Effector memory CD8-positive, alpha-beta T cell (primary cell): ENCODE measurements around the gene DOCK2.

Experiments
- ATAC-seq: fragments of 150-1000 bp; cut with Tn5 transposase; replicated peaks from 2 replicates; pipeline ENCODE4 v1.10.0; 2021; ENCODE audit warnings: mild to moderate bottlenecking, moderate library complexity
- DNase-seq, 3 experiments: peaks; one replicate each; pipeline ENCODE4 v3.0.0; 2021
- H3K27ac Mint-ChIP-seq, 2 donors: one replicate each; pipeline ENCODE4 v1.8.0; 2022; ENCODE audit warnings: mild to moderate bottlenecking in 2 of 2, mixed read lengths in 2 of 2, moderate library complexity in 2 of 2
- H3K27me3 Mint-ChIP-seq, 2 donors: one replicate each; pipeline ENCODE4 v1.8.0; 2022; ENCODE audit warnings: mixed read lengths in 2 of 2
- H3K36me3 Mint-ChIP-seq: one replicate; pipeline ENCODE4 v1.8.0; 2022; ENCODE audit warnings: mild to moderate bottlenecking, moderate library complexity, mixed read lengths; ENCODE audit not compliant: insufficient read depth
- H3K4me1 Mint-ChIP-seq, 2 donors: one replicate each; pipeline ENCODE4 v1.8.0; 2022; ENCODE audit warnings: low read depth in 2 of 2, mixed read lengths in 2 of 2
- H3K4me3 Mint-ChIP-seq, 2 donors: one replicate each; pipeline ENCODE4 v1.8.0; 2022; ENCODE audit warnings: mild to moderate bottlenecking in 2 of 2, mixed read lengths in 2 of 2, moderate library complexity in 2 of 2
- H3K9me3 Mint-ChIP-seq, 2 donors: one replicate each; pipeline ENCODE4 v1.8.0; 2022; ENCODE audit warnings: mixed read lengths in 2 of 2

The DOCK2 gene

GRCh38 chr5:169875731-169876130, 238.7 kb downstream of the DOCK2 start:
- Mint-ChIP-seq H3K27ac (peak overlapping the region; percentile 14 to 65), H3K4me1 (peaks cover 16 to 44% of the 10 kb centered on the region in 2 donors), H3K27me3 (no peaks in the 10 kb centered on the region), H3K4me3 (no peak overlapping the region), H3K9me3 (no peaks in the 10 kb centered on the region), H3K36me3 (peaks cover 14% of the 10 kb centered on the region)
- ATAC-seq: no peak
- DNase-seq: no peak

DNA sequence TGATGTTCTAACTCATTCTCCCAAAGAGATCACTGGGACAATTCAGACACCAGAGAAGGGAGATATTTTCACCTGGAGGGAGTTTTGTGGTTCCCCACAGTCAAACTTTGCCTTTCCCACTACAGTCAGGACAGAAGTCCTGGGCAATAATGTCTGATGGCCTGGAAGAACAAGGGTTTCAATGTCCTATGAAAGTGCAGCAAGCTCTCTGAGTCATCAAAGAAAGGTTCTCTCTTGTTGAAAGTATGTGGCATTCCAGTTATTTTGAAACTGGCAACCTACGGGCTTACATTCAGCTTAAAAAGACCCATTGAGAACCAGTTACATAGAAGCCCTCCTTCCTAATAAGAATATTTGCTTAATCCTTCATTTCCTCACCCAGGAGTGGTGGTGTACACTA, 239.3 kb downstream of the DOCK2 start:
- peaks cover 16 to 44% of the 10 kb centered on the region in 2 donors for H3K4me1 Mint-ChIP-seq
- no peaks in the 10 kb centered on the region for H3K9me3 Mint-ChIP-seq
- no peak for DNase-seq
- H3K4me3 Mint-ChIP-seq: no peak overlapping the region
- H3K36me3 Mint-ChIP-seq: peaks cover 14% of the 10 kb centered on the region
- no peaks in the 10 kb centered on the region for H3K27me3 Mint-ChIP-seq
- peak overlapping the region; percentile 14 to 65 for H3K27ac Mint-ChIP-seq
- no peak for ATAC-seq

- Mint-ChIP-seq H3K36me3 (peaks cover 8% of the 10 kb centered on the region), H3K27ac (no peak overlapping the region), H3K4me1 (peaks cover 28 to 59% of the 10 kb centered on the region in 2 donors)
Measured at GRCh38 chr5:169880012-169880663, 243.1 kb downstream of the DOCK2 start.

DNA sequence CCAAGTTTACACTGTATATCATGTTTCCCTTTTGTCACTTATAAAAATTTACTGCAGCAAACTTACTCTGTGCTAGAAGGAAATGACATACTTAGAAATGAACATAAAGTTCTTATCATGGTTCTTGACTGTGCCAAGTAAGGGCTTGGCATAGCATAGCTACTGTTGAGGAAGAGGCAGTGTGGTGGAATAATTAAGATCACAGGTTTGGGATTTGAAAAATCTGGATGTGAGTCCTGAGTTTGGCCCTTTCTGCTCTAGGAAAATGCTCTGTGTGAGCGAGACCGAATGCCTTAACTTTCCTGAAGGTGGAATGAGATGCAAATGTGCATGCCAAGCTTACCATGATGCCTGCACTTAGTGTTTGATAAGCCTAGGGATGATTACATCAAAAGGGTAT, 243.7 kb downstream of the DOCK2 start:
- H3K27ac Mint-ChIP-seq: no peak overlapping the region
- ATAC-seq (no peak), DNase-seq (no peak)
- no peaks in the 10 kb centered on the region for H3K9me3 Mint-ChIP-seq
- peaks cover 28 to 57% of the 10 kb centered on the region in 2 donors for H3K4me1 Mint-ChIP-seq
- H3K4me3 Mint-ChIP-seq: no peak overlapping the region
- no peaks in the 10 kb centered on the region for H3K27me3 Mint-ChIP-seq
- H3K36me3 Mint-ChIP-seq: peaks cover 8% of the 10 kb centered on the region

More at GRCh38 chr5:169880012-169880663, 243.1 kb downstream of the DOCK2 start:
- ATAC-seq: no peak
- DNase-seq: no peak
- Mint-ChIP-seq H3K9me3 (no peaks in the 10 kb centered on the region), H3K27me3 (no peaks in the 10 kb centered on the region), H3K4me3 (no peak overlapping the region)

- ATAC-seq: no peak
- H3K27me3 Mint-ChIP-seq: no peaks in the 10 kb centered on the region
- H3K27ac Mint-ChIP-seq: no peak overlapping the region
- H3K9me3 Mint-ChIP-seq: no peaks in the 10 kb centered on the region
- H3K4me1 Mint-ChIP-seq: peaks cover 29 to 52% of the 10 kb centered on the region in 2 donors
- H3K4me3 Mint-ChIP-seq: no peak overlapping the region
- H3K36me3 Mint-ChIP-seq: peaks cover 5% of the 10 kb centered on the region
- no peak for DNase-seq
Measured at GRCh38 chr5:169881702-169882303, 244.7 kb downstream of the DOCK2 start.

GRCh38 chr5:169886033-169886432, 249.0 kb downstream of the DOCK2 start:
- no peak for ATAC-seq
- Mint-ChIP-seq H3K36me3 (peaks cover 3% of the 10 kb centered on the region), H3K27ac (no peak overlapping the region)

DNA sequence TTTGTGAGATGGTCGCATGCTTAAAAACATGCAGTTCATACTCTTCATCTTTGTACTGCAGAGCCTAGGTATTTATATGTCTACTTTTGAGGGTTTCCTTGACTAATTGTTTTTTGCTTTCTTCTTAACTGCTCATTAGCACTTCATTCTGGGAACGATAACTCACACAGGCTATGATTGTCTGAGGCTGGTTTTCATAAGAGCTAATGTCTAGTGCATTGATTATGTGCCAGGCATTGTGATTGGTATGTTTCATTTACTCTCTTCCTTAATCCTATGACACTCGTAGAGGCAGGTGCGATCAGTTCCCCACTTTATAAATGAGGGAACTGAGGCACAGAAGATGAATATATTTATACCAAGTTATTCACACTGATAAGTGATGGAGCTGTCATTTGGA, 249.6 kb downstream of the DOCK2 start:
- Mint-ChIP-seq H3K4me1 (peaks cover 19 to 54% of the 10 kb centered on the region in 2 donors), H3K9me3 (no peaks in the 10 kb centered on the region), H3K4me3 (no peak overlapping the region), H3K27ac (peak overlapping the region in 1 of 2 donors; percentile 27), H3K27me3 (no peaks in the 10 kb centered on the region), H3K36me3 (peaks cover 4% of the 10 kb centered on the region)
- DNase-seq (no peak), ATAC-seq (no peak)

More at GRCh38 chr5:169886033-169886432, 249.0 kb downstream of the DOCK2 start:
- peaks cover 18 to 50% of the 10 kb centered on the region in 2 donors for H3K4me1 Mint-ChIP-seq
- no peak for DNase-seq
- no peak overlapping the region for H3K4me3 Mint-ChIP-seq
- no peaks in the 10 kb centered on the region for H3K27me3 Mint-ChIP-seq
- no peaks in the 10 kb centered on the region for H3K9me3 Mint-ChIP-seq

GRCh38 chr5:169889572-169889971, 252.5 kb downstream of the DOCK2 start:
- H3K27ac Mint-ChIP-seq: no peak overlapping the region
- peaks cover 6 to 41% of the 10 kb centered on the region in 2 donors for H3K4me1 Mint-ChIP-seq
- DNase-seq: no peak
- H3K9me3 Mint-ChIP-seq: no peaks in the 10 kb centered on the region
- ATAC-seq: no peak
- H3K36me3 Mint-ChIP-seq: peaks cover 16% of the 10 kb centered on the region
- H3K4me3 Mint-ChIP-seq: no peak overlapping the region
- H3K27me3 Mint-ChIP-seq: no peaks in the 10 kb centered on the region

DNA sequence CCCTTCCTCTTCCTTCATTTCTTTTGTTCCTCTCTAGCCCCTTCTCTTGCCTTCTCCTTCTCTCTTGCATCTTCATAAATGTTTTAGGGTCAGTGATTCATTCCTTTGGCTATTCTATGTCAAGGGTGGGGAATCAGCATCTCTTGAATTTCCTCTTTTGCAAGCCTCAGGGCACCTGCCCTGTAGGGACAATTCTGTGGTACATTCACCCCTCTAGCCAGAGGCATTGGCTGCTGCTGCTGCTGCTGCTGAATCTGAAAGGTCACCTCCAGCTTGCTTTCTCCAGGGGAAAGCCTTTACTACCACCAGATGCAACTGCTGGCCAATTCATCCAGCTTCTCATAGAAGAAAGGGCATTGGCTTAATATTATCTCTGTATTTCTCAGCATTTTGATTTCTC, 255.9 kb downstream of the DOCK2 start:
- DNase-seq: no peak
- Mint-ChIP-seq H3K4me1 (peaks cover 6 to 33% of the 10 kb centered on the region in 2 donors), H3K27me3 (no peaks in the 10 kb centered on the region), H3K36me3 (peaks cover 16% of the 10 kb centered on the region), H3K9me3 (no peaks in the 10 kb centered on the region), H3K27ac (peak overlapping the region in 1 of 2 donors; percentile 70), H3K4me3 (no peak overlapping the region)
- no peak for ATAC-seq

DNA sequence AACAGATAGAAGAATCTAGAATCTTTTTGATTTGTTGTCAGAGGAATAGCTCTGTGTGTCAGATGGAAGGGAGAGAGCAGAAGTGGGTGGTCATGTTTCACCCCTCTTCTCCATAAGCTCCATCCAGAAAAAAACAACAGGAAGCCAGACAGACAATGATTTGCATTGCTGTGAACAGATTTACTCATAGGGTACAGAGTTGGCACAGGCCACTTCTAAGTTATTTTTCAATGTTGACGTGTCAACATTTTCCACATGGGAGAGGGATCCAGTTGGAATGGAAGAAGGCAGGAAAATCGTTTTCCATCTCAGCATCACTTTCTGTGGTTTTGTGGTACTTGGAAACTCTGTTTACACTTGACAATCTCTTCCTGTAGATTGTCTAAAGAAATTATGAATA, 256.5 kb downstream of the DOCK2 start:
- ATAC-seq (no peak), DNase-seq (no peak)
- Mint-ChIP-seq H3K36me3 (peaks cover 13% of the 10 kb centered on the region), H3K4me1 (peaks cover 9 to 34% of the 10 kb centered on the region in 2 donors), H3K9me3 (no peaks in the 10 kb centered on the region), H3K27me3 (no peaks in the 10 kb centered on the region), H3K27ac (peak overlapping the region in 1 of 2 donors; percentile 70), H3K4me3 (no peak overlapping the region)

- peaks cover 23 to 39% of the 10 kb centered on the region in 2 donors for H3K4me1 Mint-ChIP-seq
- H3K4me3 Mint-ChIP-seq: no peak overlapping the region
- DNase-seq (no peak), ATAC-seq (no peak)
- H3K36me3 Mint-ChIP-seq: peaks cover 13% of the 10 kb centered on the region
- H3K9me3 Mint-ChIP-seq: no peaks in the 10 kb centered on the region
- no peak overlapping the region for H3K27ac Mint-ChIP-seq
- H3K27me3 Mint-ChIP-seq: no peaks in the 10 kb centered on the region
Measured at GRCh38 chr5:169895926-169896325, 258.9 kb downstream of the DOCK2 start.

DNA sequence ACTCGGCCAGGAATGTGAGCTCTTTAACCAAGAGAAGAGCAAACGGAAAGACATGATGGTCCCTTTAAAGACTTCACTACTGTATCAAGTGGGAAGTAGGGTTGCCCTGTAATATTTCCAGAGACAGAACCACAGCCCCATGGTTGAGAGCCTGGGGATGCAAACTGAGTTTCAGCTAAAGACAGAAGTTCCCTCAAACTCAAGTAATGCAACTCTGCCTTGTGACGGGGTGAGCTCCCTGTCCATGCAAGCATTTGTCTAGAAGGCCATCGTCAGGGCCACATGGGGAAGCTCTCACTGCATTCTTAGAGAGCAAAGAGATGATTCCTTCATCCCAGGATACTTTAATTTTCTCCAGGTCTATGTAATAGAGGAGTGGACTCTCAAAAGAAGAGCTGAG, 260.4 kb downstream of the DOCK2 start:
- Mint-ChIP-seq H3K4me1 (peaks cover 31 to 45% of the 10 kb centered on the region in 2 donors), H3K27ac (peak overlapping the region in 1 of 2 donors; percentile 29), H3K27me3 (no peaks in the 10 kb centered on the region), H3K9me3 (no peaks in the 10 kb centered on the region), H3K36me3 (peaks cover 12% of the 10 kb centered on the region), H3K4me3 (no peak overlapping the region)
- DNase-seq (no peak), ATAC-seq (no peak)

- no peaks in the 10 kb centered on the region for H3K27me3 Mint-ChIP-seq
- H3K36me3 Mint-ChIP-seq: peaks cover 10% of the 10 kb centered on the region
- ATAC-seq (no peak), DNase-seq (no peak)
- H3K4me1 Mint-ChIP-seq: peaks cover 40 to 58% of the 10 kb centered on the region in 2 donors
- no peak overlapping the region for H3K4me3 Mint-ChIP-seq
- H3K27ac Mint-ChIP-seq: peak overlapping the region in 1 of 2 donors; percentile 47
- no peaks in the 10 kb centered on the region for H3K9me3 Mint-ChIP-seq
Measured at GRCh38 chr5:169901896-169902295, 264.8 kb downstream of the DOCK2 start.

GRCh38 chr5:169904059-169904458, 267.0 kb downstream of the DOCK2 start:
- Mint-ChIP-seq H3K27ac (peak overlapping the region in 1 of 2 donors; percentile 68), H3K4me3 (no peak overlapping the region), H3K27me3 (no peaks in the 10 kb centered on the region), H3K9me3 (no peaks in the 10 kb centered on the region), H3K4me1 (peaks cover 34 to 46% of the 10 kb centered on the region in 2 donors), H3K36me3 (peaks cover 13% of the 10 kb centered on the region)
- no peak for DNase-seq
- no peak for ATAC-seq
